ENCODE results near the gene CCT2.
"Not testable (repeated sequence)": the region's sequence is repeated elsewhere in the genome, so short reads cannot be mapped to it uniquely, and the experiment has no call there.

CCT2 gene

DNA sequence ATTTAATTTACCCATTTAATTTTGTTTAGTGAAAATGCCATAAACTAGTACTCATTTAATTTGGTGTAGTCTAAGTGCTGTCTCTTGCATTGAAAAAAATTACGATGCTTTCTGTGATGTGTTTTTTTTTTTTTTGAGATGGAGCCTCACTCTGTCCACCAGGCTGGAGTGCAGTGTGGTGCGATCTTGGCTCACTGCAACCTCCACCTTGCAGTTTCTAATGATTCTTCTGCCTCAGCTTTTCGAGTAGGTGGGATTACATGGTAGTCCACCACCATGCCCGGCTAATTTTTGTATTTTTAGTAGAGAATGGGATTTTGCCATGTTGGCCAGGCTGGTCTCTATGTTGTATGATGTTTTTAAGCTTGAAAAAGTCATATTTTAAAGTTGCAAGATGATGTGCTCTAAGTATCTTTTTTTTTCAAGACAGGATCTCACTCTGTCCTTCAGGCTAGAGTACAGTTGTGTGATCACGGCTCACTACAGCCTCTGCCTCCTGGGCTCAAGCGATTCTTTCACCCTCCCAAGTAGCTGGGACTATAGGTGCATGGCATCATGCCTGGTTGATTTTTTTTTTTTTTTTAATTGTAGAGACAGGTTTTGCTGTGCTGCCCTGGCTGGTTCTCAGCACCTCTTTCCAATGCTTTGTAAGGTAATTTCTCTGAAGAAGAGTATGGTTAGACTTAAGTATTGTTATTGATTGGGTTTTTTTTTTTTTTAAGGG is 16.9 kb downstream of the CCT2 start:
- no peak for DNase-seq (ENCODE audit: extremely low spot score)
- CTCF ChIA-PET, result no interaction called here
- TF ChIP-seq SP1 (IDR thresholded peaks at IDR 0.05), result no peak
- 0 out of 2 replicates have a peak, but pooled peaks have one; percentile 13 for TF ChIP-seq ZNF384 (IDR thresholded peaks at IDR 0.05)
- TF ChIP-seq FOXA1 (IDR thresholded peaks at IDR 0.05), result no peak
- TF ChIP-seq NFRKB (IDR thresholded peaks at IDR 0.05), result no peak
- no peak for TF ChIP-seq ELF4 (IDR thresholded peaks at IDR 0.05)
- TF ChIP-seq FOXK2 (IDR thresholded peaks at IDR 0.05), result no peak
- TF ChIP-seq L3MBTL2 (conservative IDR thresholded peaks at IDR 0.05), result no peak
- no peak for TF ChIP-seq HDGF (IDR thresholded peaks at IDR 0.05; ENCODE audit: borderline replicate concordance)
- POLR2A ChIA-PET, result no interaction called here

DNA sequence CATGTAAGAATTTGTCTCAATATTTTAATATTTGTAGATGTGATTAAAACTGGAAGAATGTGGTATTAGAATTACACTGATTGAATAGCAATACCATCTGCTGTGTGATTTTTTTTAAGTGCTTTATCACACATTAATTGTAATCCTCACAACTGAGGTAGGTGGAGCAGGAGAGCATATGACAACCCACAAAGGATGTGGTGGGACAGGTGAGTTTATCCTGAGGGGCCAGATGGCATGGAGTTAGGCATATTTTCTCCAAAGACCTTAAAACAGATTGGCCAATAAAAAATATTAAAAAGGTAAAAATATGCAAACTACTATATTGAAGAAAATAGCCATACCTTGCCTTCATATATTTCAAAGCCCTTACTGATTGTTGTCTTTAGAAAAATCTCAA is 17.7 kb downstream of the CCT2 start:
- TF ChIP-seq, protein P1, sequence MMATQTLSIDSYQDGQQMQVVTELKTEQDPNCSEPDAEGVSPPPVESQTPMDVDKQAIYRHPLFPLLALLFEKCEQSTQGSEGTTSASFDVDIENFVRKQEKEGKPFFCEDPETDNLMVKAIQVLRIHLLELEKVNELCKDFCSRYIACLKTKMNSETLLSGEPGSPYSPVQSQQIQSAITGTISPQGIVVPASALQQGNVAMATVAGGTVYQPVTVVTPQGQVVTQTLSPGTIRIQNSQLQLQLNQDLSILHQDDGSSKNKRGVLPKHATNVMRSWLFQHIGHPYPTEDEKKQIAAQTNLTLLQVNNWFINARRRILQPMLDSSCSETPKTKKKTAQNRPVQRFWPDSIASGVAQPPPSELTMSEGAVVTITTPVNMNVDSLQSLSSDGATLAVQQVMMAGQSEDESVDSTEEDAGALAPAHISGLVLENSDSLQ (IDR thresholded peaks at IDR 0.05), result no peak
- no peak for TF ChIP-seq FOXM1 (IDR thresholded peaks at IDR 0.05; ENCODE audit: borderline replicate concordance)
- TF ChIP-seq ELF4 (IDR thresholded peaks at IDR 0.05), result no peak
- TF ChIP-seq NFRKB (IDR thresholded peaks at IDR 0.05), result no peak
- TF ChIP-seq FOXA1 (IDR thresholded peaks at IDR 0.05), result no peak
- no peak for TF ChIP-seq HDGF (IDR thresholded peaks at IDR 0.05; ENCODE audit: borderline replicate concordance)
- TF ChIP-seq ARNT (IDR thresholded peaks at IDR 0.05), result no peak
- TF ChIP-seq ZNF384 (IDR thresholded peaks at IDR 0.05), result no peak
- no peak for TF ChIP-seq SP1 (IDR thresholded peaks at IDR 0.05)
- no peak for TF ChIP-seq SUZ12 (IDR thresholded peaks at IDR 0.05)
- TF ChIP-seq L3MBTL2 (conservative IDR thresholded peaks at IDR 0.05), result no peak
- no peak for TF ChIP-seq CTBP1 (IDR thresholded peaks at IDR 0.05; ENCODE audit: borderline replicate concordance)
- no peak for TF ChIP-seq BHLHE40 (IDR thresholded peaks at IDR 0.05; ENCODE audit: borderline replicate concordance)
- no peak for TF ChIP-seq FOXK2 (IDR thresholded peaks at IDR 0.05)
- no peak for TF ChIP-seq LEF1 (IDR thresholded peaks at IDR 0.05; ENCODE audit: borderline replicate concordance)
- TF ChIP-seq TARDBP (IDR thresholded peaks at IDR 0.05), result no peak
- ChIA-PET CTCF (no interaction called here), POLR2A (no interaction called here)

DNA sequence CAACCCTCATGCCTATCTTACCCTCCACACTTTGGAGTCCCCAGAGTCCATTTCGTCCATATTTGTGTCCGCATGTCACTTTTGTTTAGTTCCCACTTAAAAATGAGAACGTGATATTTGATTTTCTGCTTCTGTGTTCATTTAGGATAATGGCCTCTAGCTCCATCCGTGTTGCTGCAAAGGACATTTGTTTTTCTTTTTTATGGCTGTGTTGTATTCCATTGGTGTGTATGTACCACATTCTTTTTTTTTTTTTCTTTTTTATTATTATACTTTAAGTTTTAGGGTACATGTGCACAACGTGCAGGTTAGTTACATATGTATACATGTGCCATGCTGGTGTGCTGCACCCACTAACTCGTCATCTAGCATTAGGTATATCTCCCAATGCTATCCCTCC is 18.3 kb downstream of the CCT2 start:
- DNase-seq (ENCODE audit: extremely low spot score); POLR2A ChIA-PET; CTCF ChIA-PET: not testable (repeated sequence)

More for the DNA sequence above, 17.7 kb downstream of the CCT2 start:
- no peak for DNase-seq (ENCODE audit: extremely low spot score)

DNA sequence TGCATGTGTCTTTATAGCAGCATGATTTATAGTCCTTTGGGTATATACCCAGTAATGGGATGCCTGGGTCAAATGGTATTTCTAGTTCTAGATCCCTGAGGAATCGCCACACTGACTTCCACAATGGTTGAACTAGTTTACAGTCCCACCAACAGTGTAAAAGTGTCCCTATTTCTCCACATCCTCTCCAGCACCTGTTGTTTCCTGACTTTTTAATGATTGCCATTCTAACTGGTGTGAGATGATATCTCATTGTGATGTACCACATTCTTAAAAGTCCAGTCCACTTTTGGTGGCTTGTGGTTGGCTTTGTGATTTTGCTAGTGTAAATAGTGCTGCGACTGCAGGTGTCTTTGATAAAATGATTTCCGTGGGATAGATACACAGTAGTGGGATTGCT is 19.0 kb downstream of the CCT2 start:
- CTCF ChIA-PET; DNase-seq (ENCODE audit: extremely low spot score); POLR2A ChIA-PET: not testable (repeated sequence)

DNA sequence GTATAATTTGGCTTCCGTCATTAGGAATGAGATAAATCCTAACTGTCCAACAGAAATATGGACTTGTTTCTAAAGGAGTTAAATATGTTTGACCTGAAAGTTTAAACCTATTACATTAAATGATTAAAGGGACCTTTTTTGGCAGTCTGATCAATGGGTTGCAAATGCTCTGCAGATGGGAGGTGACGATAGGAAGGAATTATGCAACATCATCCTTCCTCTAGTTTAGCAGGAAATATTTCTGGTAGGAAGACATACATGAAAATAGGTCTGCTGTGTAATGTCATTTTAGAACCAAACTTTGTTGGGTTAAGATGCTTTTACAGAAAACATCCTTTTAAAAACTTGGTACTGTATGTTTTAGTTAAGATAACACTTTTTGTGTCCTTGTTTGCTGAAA is 22.9 kb downstream of the CCT2 start:
- no peak for DNase-seq (ENCODE audit: extremely low spot score)
- ChIA-PET POLR2A (no interaction called here), CTCF (interaction anchor here (0.7 kb wide), 1 partner anchor 60 kb away, joined by 3 read pairs; no protein-coding TSS in a partner anchor)
- TF ChIP-seq ELF4 (IDR thresholded peaks at IDR 0.05) (no peak), ARNT (IDR thresholded peaks at IDR 0.05) (no peak), NFRKB (IDR thresholded peaks at IDR 0.05) (no peak), FOXA1 (IDR thresholded peaks at IDR 0.05) (no peak), CTBP1 (IDR thresholded peaks at IDR 0.05; ENCODE audit: borderline replicate concordance) (no peak)

DNA sequence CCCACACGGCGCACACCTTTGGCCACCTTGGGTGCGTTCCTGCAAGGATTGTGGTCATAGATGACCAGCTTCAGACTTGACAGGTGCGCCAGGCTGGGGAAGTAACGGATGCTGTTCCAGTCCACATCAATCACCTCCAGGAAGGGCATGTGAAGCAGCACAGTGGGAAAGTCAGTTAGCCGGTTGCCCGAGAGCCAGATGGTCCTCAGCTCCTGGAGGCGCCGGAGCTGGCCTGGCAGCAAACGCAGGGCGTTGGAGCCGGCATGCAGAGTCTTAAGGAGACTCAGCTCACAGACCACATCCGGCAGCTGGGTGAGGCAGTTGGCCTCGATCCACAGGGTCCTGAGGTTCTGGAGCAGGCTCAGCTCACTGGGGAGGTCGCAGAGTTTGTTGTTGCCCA is 24.9 kb downstream of the CCT2 start:
- no peak for TF ChIP-seq FOXK2 (IDR thresholded peaks at IDR 0.05)
- no peak for TF ChIP-seq L3MBTL2 (conservative IDR thresholded peaks at IDR 0.05)
- TF ChIP-seq BHLHE40 (IDR thresholded peaks at IDR 0.05; ENCODE audit: borderline replicate concordance), result no peak
- no peak for TF ChIP-seq ZNF384 (IDR thresholded peaks at IDR 0.05)
- no peak for TF ChIP-seq SUZ12 (IDR thresholded peaks at IDR 0.05)
- TF ChIP-seq HDGF (IDR thresholded peaks at IDR 0.05; ENCODE audit: borderline replicate concordance), result no peak
- no peak for TF ChIP-seq ARNT (IDR thresholded peaks at IDR 0.05)
- no peak for TF ChIP-seq FOXM1 (IDR thresholded peaks at IDR 0.05; ENCODE audit: borderline replicate concordance)
- no peak for TF ChIP-seq ELF4 (IDR thresholded peaks at IDR 0.05)
- TF ChIP-seq SP1 (IDR thresholded peaks at IDR 0.05), result no peak
- TF ChIP-seq, protein P1 (IDR thresholded peaks at IDR 0.05), result no peak
- no peak for TF ChIP-seq NFRKB (IDR thresholded peaks at IDR 0.05)
- no peak for TF ChIP-seq LEF1 (IDR thresholded peaks at IDR 0.05; ENCODE audit: borderline replicate concordance)
- ChIA-PET POLR2A (interaction anchor here (0.9 kb wide), 1 partner anchor 25 kb away, joined by 4 read pairs; the partner anchor contains the start of gene CCT2), CTCF (interaction anchor here (0.6 kb wide), 1 partner anchor 253 kb away, joined by 4 read pairs; no protein-coding TSS in a partner anchor)
- DNase-seq (ENCODE audit: extremely low spot score), result no peak

DNA sequence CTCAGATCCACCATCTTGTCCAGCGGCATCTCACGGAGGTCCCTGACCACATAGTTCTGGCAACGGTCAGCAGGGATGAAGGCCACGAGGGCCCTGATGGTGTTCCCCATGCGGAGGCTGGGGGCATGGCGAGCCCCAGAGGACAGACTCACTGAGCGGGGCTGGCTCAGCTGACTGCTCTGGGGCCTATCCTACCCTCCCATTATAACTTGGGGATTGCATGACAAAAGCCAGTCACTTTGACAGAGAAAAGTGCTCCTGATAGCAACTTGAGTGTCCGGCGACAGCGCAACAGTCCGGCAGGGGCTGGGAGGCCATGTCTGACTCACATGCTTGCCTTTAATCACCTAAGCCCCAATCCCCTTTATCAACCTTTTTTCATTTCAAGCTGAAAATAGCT is 25.5 kb downstream of the CCT2 start, which contains the start of gene LRRC10:
Gene LRRC10, minus strand, starts transcription at position 179 of the 400 bp plus-strand sequence. Its CDS starts 69 bp downstream, at position 110.
- ChIA-PET CTCF (no interaction called here), POLR2A (no interaction called here)
- TF ChIP-seq FOXA1 (IDR thresholded peaks at IDR 0.05) (no peak), SP1 (IDR thresholded peaks at IDR 0.05) (no peak), FOXM1 (IDR thresholded peaks at IDR 0.05; ENCODE audit: borderline replicate concordance) (no peak), L3MBTL2 (conservative IDR thresholded peaks at IDR 0.05) (no peak), NFRKB (IDR thresholded peaks at IDR 0.05) (no peak), ELF4 (IDR thresholded peaks at IDR 0.05) (no peak), TARDBP (IDR thresholded peaks at IDR 0.05) (no peak), FOXK2 (IDR thresholded peaks at IDR 0.05) (no peak), LEF1 (IDR thresholded peaks at IDR 0.05; ENCODE audit: borderline replicate concordance) (no peak), SUZ12 (IDR thresholded peaks at IDR 0.05) (no peak), ZNF384 (IDR thresholded peaks at IDR 0.05) (no peak), BHLHE40 (IDR thresholded peaks at IDR 0.05; ENCODE audit: borderline replicate concordance) (no peak), HDGF (IDR thresholded peaks at IDR 0.05; ENCODE audit: borderline replicate concordance) (no peak), ARNT (IDR thresholded peaks at IDR 0.05) (no peak), CTBP1 (IDR thresholded peaks at IDR 0.05; ENCODE audit: borderline replicate concordance) (no peak)
- TF ChIP-seq, protein P1 (IDR thresholded peaks at IDR 0.05), result no peak
- no peak for DNase-seq (ENCODE audit: extremely low spot score)
